Lower lobe of right lung (tissue), 2 donors: ENCODE measurements around the gene ZNF266. TPM values are rescaled to one million over a fixed set of nuclear protein-coding genes. Genes with fewer than 3 reads are reported as not detected.

Experiments
- ATAC-seq, 2 donors: fragments of 200-7000 bp; cut with Tn5 transposase; one replicate each; pipeline ENCODE4 v1.9.1; 2020 to 2022; ENCODE audit warnings: mild to moderate bottlenecking in 2 of 2, moderate library complexity in 2 of 2
- DNase-seq: peaks from one replicate; pipeline ENCODE4 v3.0.0-alpha.2; 2020
- H3K27ac ChIP-seq: fragments of 200-600 bp; one replicate; pipeline ENCODE4 v1.8.0; 2022
- H3K27me3 ChIP-seq: fragments of 200-600 bp; one replicate; pipeline ENCODE4 v1.8.0; 2022; ENCODE audit warnings: low read depth
- H3K36me3 ChIP-seq: fragments of 200-600 bp; one replicate; pipeline ENCODE4 v1.8.0; 2022; ENCODE audit warnings: mild to moderate bottlenecking
- H3K4me1 ChIP-seq: fragments of 200-600 bp; one replicate; pipeline ENCODE4 v1.8.0; 2022
- H3K4me3 ChIP-seq: fragments of 200-600 bp; one replicate; pipeline ENCODE4 v1.8.0; 2022; ENCODE audit warnings: mild to moderate bottlenecking
- H3K9me3 ChIP-seq: fragments of 200-600 bp; one replicate; pipeline ENCODE4 v1.8.0; 2022
- CTCF ChIP-seq: fragments of 200-600 bp; IDR thresholded peaks from one replicate; pipeline ENCODE4 v1.8.0; 2022; ENCODE audit warnings: antibody characterized with exemption, mild to moderate bottlenecking
- intact Hi-C: fragments of 100-400 bp; cut with DNase I; formaldehyde crosslinking; loops from one replicate; pipeline ENCODE4 v1.11.0; 2022
- long read RNA-seq: library from polyadenylated mRNA; unstranded; transcript quantifications from one replicate; pipeline ENCODE4 v2.0.0, GENCODE V29; 2021
- total RNA-seq: library from RNA; stranded (reverse); fragmentation: NEBNext Ultra II Directional; extraction: Animal tissue kit (Norgen Biotek cat#: 25700); gene quantifications from one replicate; pipeline ENCODE4 v1.2.1, GENCODE V29; 2021
- donor health status: DM: no; HTN: yes; CAD: no; lungs with severe emphysema.

The ZNF266 gene
- 23.2 TPM for total RNA-seq
- long read RNA-seq, partial matches to known transcripts: 1 of 26 reads
- long read RNA-seq, other reads (novel, unspliced or antisense): 21 of 26 reads

GRCh38 chr19:9435279-9436268 lies at the start of gene ZNF266:
Gene ZNF266, minus strand, starts transcription at chr19:9435573. Its CDS starts 15,484 bp downstream, at chr19:9420089.
- DNase-seq (peak; percentile 92), ATAC-seq (peak; percentile 93 to 99)
- peaks cover 21% of the 10 kb centered on the region for H3K4me1 ChIP-seq
- intact Hi-C loops: no loop called here
- peak; percentile 71 for TF ChIP-seq CTCF
- no peaks in the 10 kb centered on the region for H3K27me3 ChIP-seq
- H3K4me3 ChIP-seq: peak within 1 kb of the TSS; percentile 88
- H3K27ac ChIP-seq: peak within 1 kb of the TSS; percentile 90
- peaks cover 7% of the 10 kb centered on the region for H3K9me3 ChIP-seq
- H3K36me3 ChIP-seq: peaks cover 28% of the 10 kb centered on the region

- Histone ChIP-seq H3K27ac (no peak overlapping the region), H3K36me3 (no peaks in the 10 kb centered on the region), H3K27me3 (no peaks in the 10 kb centered on the region), H3K4me3 (no peak overlapping the region), H3K9me3 (peaks cover 43% of the 10 kb centered on the region), H3K4me1 (no peaks in the 10 kb centered on the region)
- no peak for TF ChIP-seq CTCF
- ATAC-seq (no peak), DNase-seq (no peak)
- intact Hi-C loops: no loop called here
These were observed 49.8 kb upstream of the ZNF266 start for GRCh38 chr19:9485140-9485539.

- no peaks in the 10 kb centered on the region for H3K4me1 ChIP-seq
- intact Hi-C loops: no loop called here
- H3K27ac ChIP-seq: no peak overlapping the region
- no peak for ATAC-seq
- no peak for DNase-seq
- H3K4me3 ChIP-seq: no peak overlapping the region
- H3K9me3 ChIP-seq: peaks cover 36% of the 10 kb centered on the region
- TF ChIP-seq CTCF: no peak
- H3K36me3 ChIP-seq: no peaks in the 10 kb centered on the region
- no peaks in the 10 kb centered on the region for H3K27me3 ChIP-seq
These were observed 39.6 kb upstream of the ZNF266 start for GRCh38 chr19:9474975-9475374.

- intact Hi-C loops: no loop called here
- no peak for TF ChIP-seq CTCF
- no peak for ATAC-seq
These were observed 31.8 kb upstream of the ZNF266 start for GRCh38 chr19:9467161-9467560.

GRCh38 chr19:9461938-9462337 lies 26.6 kb upstream of the ZNF266 start:
- intact Hi-C loops: no loop called here

More at GRCh38 chr19:9467161-9467560, 31.8 kb upstream of the ZNF266 start:
- Histone ChIP-seq H3K27me3 (no peaks in the 10 kb centered on the region), H3K4me1 (no peaks in the 10 kb centered on the region), H3K36me3 (no peaks in the 10 kb centered on the region), H3K27ac (no peak overlapping the region), H3K9me3 (peaks cover 79% of the 10 kb centered on the region), H3K4me3 (no peak overlapping the region)
- DNase-seq: no peak

More at GRCh38 chr19:9461938-9462337, 26.6 kb upstream of the ZNF266 start:
- no peak overlapping the region for H3K4me3 ChIP-seq
- no peak overlapping the region for H3K27ac ChIP-seq
- H3K4me1 ChIP-seq: no peaks in the 10 kb centered on the region
- peaks cover 93% of the 10 kb centered on the region for H3K9me3 ChIP-seq
- no peak for TF ChIP-seq CTCF
- no peak for DNase-seq
- H3K27me3 ChIP-seq: no peaks in the 10 kb centered on the region
- H3K36me3 ChIP-seq: no peaks in the 10 kb centered on the region
- ATAC-seq: no peak
